GM18520 (cell line): Measurements from ENCODE around the gene GRM1.

Experiments
- ATAC-seq: cut with Tn5 transposase; IDR thresholded peaks from one replicate; pipeline ENCODE4 v1.9.1; 2021; ENCODE audit not compliant: unreplicated experiment

GRM1 gene

GRCh38 chr6:146434732-146435390 lies 406.0 kb downstream of the GRM1 start:
- no peak for ATAC-seq

GRCh38 chr6:146441907-146442306 lies 413.0 kb downstream of the GRM1 start:
- no peak for ATAC-seq

- ATAC-seq, result no peak
These were observed 415.3 kb downstream of the GRM1 start for GRCh38 chr6:146444189-146444588.

- no peak for ATAC-seq
These were observed 416.4 kb downstream of the GRM1 start for GRCh38 chr6:146445233-146445632.

- no peak for ATAC-seq
These were observed 428.0 kb downstream of the GRM1 start for GRCh38 chr6:146456886-146457285.

- no peak for ATAC-seq
These were observed 432.1 kb downstream of the GRM1 start for GRCh38 chr6:146460941-146461340.

- ATAC-seq, result no peak
These were observed 441.4 kb downstream of the GRM1 start for GRCh38 chr6:146470091-146470770.

- ATAC-seq, result no peak
These were observed 444.1 kb downstream of the GRM1 start for GRCh38 chr6:146472918-146473317.

GRCh38 chr6:146481527-146481926 lies 452.7 kb downstream of the GRM1 start:
- ATAC-seq, result no peak

- no peak for ATAC-seq
These were observed 455.5 kb downstream of the GRM1 start for GRCh38 chr6:146484411-146484810.
